ENCODE data around the gene SLC22A15.

DNA sequence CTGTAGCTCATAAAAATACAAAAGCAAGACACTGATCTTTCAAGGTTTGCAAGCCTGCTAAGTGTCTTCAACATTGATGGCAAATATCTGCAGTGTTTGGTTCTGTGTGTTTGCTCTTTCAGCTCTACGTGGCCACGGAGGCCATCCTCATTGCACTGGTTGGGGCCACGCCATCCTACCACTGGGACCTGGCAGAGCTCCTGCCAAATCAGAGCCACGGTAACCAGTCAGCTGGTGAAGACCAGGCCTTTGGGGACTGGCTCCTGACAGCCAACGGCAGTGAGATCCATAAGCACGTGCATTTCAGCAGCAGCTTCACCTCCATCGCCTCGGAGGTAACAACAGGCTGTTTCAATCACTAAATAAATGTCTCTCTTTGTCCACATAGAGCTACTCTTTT, 15.6 kb downstream of the SLC22A15 start:
- TF ChIP-seq POLR2A (IDR thresholded peaks at IDR 0.05): no peak
- TF ChIP-seq, protein P1, sequence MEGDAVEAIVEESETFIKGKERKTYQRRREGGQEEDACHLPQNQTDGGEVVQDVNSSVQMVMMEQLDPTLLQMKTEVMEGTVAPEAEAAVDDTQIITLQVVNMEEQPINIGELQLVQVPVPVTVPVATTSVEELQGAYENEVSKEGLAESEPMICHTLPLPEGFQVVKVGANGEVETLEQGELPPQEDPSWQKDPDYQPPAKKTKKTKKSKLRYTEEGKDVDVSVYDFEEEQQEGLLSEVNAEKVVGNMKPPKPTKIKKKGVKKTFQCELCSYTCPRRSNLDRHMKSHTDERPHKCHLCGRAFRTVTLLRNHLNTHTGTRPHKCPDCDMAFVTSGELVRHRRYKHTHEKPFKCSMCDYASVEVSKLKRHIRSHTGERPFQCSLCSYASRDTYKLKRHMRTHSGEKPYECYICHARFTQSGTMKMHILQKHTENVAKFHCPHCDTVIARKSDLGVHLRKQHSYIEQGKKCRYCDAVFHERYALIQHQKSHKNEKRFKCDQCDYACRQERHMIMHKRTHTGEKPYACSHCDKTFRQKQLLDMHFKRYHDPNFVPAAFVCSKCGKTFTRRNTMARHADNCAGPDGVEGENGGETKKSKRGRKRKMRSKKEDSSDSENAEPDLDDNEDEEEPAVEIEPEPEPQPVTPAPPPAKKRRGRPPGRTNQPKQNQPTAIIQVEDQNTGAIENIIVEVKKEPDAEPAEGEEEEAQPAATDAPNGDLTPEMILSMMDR (IDR thresholded peaks at IDR 0.05): no peak

All from right lobe of liver (tissue), 4 donors.